ENCODE measurements around the gene MACROH2A2. TPM values are rescaled to one million over a fixed set of nuclear protein-coding genes. Genes with fewer than 3 reads are reported as not detected.

Gene MACROH2A2
- total and polyA plus RNA-seq, 2 of the 4 experiments (the other 2 are of a cell fraction): 16.1 to 17.4 TPM

GRCh38 chr10:70066190-70066589, 13.5 kb downstream of the MACROH2A2 start:
- dilution Hi-C loops (cut with HindIII; ENCODE audit: low sequenced_read_pairs, unreplicated experiment): no loop called here
- ATAC-seq (ENCODE audit: low read depth) (no peak), DNase-seq (no peak)
- no peak overlapping the region for H3K18ac ChIP-seq (ENCODE audit: low read depth, low read length)
- peaks cover 0 to 8% of the 10 kb centered on the region in 2 experiments; a peak in 1 of 4 replicates for H3K79me1 ChIP-seq (ENCODE audit: low read depth in 1 of 2, low read length in 2 of 2)
- H3K4me3 ChIP-seq (ENCODE audit: insufficient read depth, low read depth, low read length): no peak overlapping the region
- H3K23ac ChIP-seq (ENCODE audit: low read depth, low read length): no peak overlapping the region
- ChIA-PET POLR2A (ENCODE audit: unreplicated experiment) (no interaction called here), CTCF (no interaction called here)
- intact Hi-C loops (cut with micrococcal nuclease): no loop called here
- H2BK20ac ChIP-seq (ENCODE audit: low read depth, low read length): no peak overlapping the region
- no TSS peak for BruUV-seq (replicated peaks)
- H3K9ac ChIP-seq (ENCODE audit: low read depth, low read length): no peak overlapping the region
- 0 out of 2 replicates have a peak, but pooled peaks cover 3% of the 10 kb centered on the region for H3K9me1 ChIP-seq (ENCODE audit: insufficient read depth, low read length)
- in situ Hi-C loops (cut with MboI; ENCODE audit: low sequenced_read_pairs): no loop called here
- no peak overlapping the region for H2BK120ac ChIP-seq (ENCODE audit: low read depth, low read length)
- H2AK5ac ChIP-seq (ENCODE audit: low read depth, low read length): no peak overlapping the region
- no peak overlapping the region for H4K91ac ChIP-seq (ENCODE audit: insufficient read depth, low read depth, low read length)
- no peaks in the 10 kb centered on the region for H4K20me1 ChIP-seq (ENCODE audit: insufficient read depth, low read length)
- no peak overlapping the region for H3K4ac ChIP-seq (ENCODE audit: low read depth, low read length)
- H3K36me3 ChIP-seq (ENCODE audit: control insufficient read depth, insufficient read depth, low read length): no peaks in the 10 kb centered on the region
- H3K27me3 ChIP-seq (ENCODE audit: control insufficient read depth, insufficient read depth, low read length): no peaks in the 10 kb centered on the region
- no peaks in the 10 kb centered on the region for H3K9me3 ChIP-seq (ENCODE audit: control insufficient read depth, insufficient read depth, low read length)
- H2BK15ac ChIP-seq (ENCODE audit: low read depth, low read length): no peak overlapping the region
- H3K27ac ChIP-seq (ENCODE audit: insufficient read depth, low read length): no peak overlapping the region
- WGBS, 2 experiments (ENCODE audit: extremely low coverage in 2 of 2, insufficient read length in 1 of 2): no CpG with 5 or more reads among the region's 3 CpGs
- no peak overlapping the region for H2BK5ac ChIP-seq (ENCODE audit: low read depth, low read length, poor library complexity, severe bottlenecking)
- no peak overlapping the region for H3K56ac ChIP-seq (ENCODE audit: extremely low read depth, insufficient read depth, low read length)
- H2AK9ac ChIP-seq (replicated peaks; ENCODE audit: low read depth, low read length, poor library complexity): no peak overlapping the region
- H4K5ac ChIP-seq (ENCODE audit: low read depth, low read length): no peak overlapping the region
- no peaks in the 10 kb centered on the region for H3K4me1 ChIP-seq (ENCODE audit: control insufficient read depth, insufficient read depth, low read length)
- H3K14ac ChIP-seq (replicated peaks; ENCODE audit: low read depth, low read length): no peak overlapping the region
- H3K4me2 ChIP-seq (ENCODE audit: low read depth, low read length): no peak overlapping the region
- no peak overlapping the region for H4K8ac ChIP-seq (ENCODE audit: low read depth in 2 of 2, low read length in 2 of 2)
- H2AFZ ChIP-seq (replicated peaks; ENCODE audit: low read length, poor library complexity): no peak overlapping the region
- TF ChIP-seq CTCF (conservative IDR thresholded peaks at IDR 0.05; ENCODE audit: low read depth, low read length) (no peak), MAFK (IDR thresholded peaks at IDR 0.05; ENCODE audit: low read depth, low read length) (no peak), SMC3 (IDR thresholded peaks at IDR 0.05; ENCODE audit: low read depth, low read length) (no peak)
